Hepatocyte (in vitro differentiated cells): ENCODE data around the gene NDC1.

Source experiments
- EZH2 ChIP-seq: fragments of 200-600 bp; sonication (generic); IDR thresholded peaks from 2 replicates; pipeline ENCODE4 v1.6.1; 2016; ENCODE audit warnings: antibody characterized with exemption, mild to moderate bottlenecking, borderline replicate concordance
- EZH2phosphoT487 ChIP-seq: fragments of 200-600 bp; sonication (generic); IDR thresholded peaks from one replicate; pipeline ENCODE4 v1.6.1; 2018; ENCODE audit warnings: antibody characterized with exemption, mild to moderate bottlenecking, low read depth, moderate library complexity; ENCODE audit not compliant: unreplicated experiment, severe bottlenecking
- TF ChIP-seq, protein P1 (sequence below): fragments of 200-600 bp; sonication (generic); IDR thresholded peaks from 2 replicates; pipeline ENCODE4 v1.5.1; 2016; ENCODE audit warnings: antibody characterized with exemption, mild to moderate bottlenecking; ENCODE audit not compliant: poor library complexity

DNA sequence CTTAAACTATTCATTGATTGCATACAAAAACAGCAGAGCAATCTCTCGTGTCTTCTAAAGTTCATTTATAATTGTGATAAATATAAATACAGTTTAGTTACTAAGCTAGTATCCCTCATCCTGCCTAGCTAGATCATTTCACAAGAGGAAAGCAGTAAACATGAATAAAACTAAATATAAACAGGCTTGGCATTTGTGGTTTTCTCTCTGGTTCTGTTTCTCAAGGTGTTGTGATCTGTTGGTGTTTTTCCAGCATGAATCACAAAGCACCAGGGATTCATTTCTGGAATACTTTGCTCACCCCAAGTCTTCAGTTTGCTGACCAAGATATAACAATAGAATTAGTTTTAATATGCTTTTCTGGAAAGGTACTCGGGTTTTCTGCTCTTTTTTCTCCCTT, 66.4 kb downstream of the NDC1 start:
- TF ChIP-seq EZH2phosphoT487: no peak
- TF ChIP-seq, protein P1, sequence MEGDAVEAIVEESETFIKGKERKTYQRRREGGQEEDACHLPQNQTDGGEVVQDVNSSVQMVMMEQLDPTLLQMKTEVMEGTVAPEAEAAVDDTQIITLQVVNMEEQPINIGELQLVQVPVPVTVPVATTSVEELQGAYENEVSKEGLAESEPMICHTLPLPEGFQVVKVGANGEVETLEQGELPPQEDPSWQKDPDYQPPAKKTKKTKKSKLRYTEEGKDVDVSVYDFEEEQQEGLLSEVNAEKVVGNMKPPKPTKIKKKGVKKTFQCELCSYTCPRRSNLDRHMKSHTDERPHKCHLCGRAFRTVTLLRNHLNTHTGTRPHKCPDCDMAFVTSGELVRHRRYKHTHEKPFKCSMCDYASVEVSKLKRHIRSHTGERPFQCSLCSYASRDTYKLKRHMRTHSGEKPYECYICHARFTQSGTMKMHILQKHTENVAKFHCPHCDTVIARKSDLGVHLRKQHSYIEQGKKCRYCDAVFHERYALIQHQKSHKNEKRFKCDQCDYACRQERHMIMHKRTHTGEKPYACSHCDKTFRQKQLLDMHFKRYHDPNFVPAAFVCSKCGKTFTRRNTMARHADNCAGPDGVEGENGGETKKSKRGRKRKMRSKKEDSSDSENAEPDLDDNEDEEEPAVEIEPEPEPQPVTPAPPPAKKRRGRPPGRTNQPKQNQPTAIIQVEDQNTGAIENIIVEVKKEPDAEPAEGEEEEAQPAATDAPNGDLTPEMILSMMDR: no peak
- no peak for TF ChIP-seq EZH2
